PC-9 (cell line): ENCODE data around the gene SHKBP1. TPM values are rescaled to one million over a fixed set of nuclear protein-coding genes. Genes with fewer than 3 reads are reported as not detected.
A peak's percentile ranks its signal among the peaks of the same experiment; 100 is the strongest.

Experiments used
- BruUV-seq: library from RNA; stranded (reverse); fragments of 400-500 nt; replicated peaks from 2 replicates; lab custom pipeline; 2021; lab: Mats Ljungman, UMichigan
- CTCF ChIA-PET: fragments of 300-600 bp; sonication (Branson Sonifier 250); formaldehyde crosslinking; loops from one replicate; lab custom pipeline; 2022; ENCODE audit warnings: antibody characterized with exemption; lab: Charles Lee
- POLR2A ChIA-PET: fragments of 300-600 bp; sonication (Branson Sonifier 250); formaldehyde crosslinking; loops from one replicate; lab custom pipeline; 2022; ENCODE audit warnings: antibody characterized with exemption; ENCODE audit not compliant: unreplicated experiment; lab: Charles Lee
- DNase-seq, 2 experiments: peaks; one replicate each; pipeline versions ENCODE4 v3.0.0 to v3.0.0-alpha.2; 2015 to 2022; ENCODE audit warnings: mixed read lengths in 1 of 2
- H2AFZ ChIP-seq: fragments of 200-600 bp; sonication (generic); 2 replicates; pipeline ENCODE4 v1.8.1; 2017; ENCODE audit warnings: antibody characterized with exemption
- H3F3A ChIP-seq: fragments of 200-600 bp; sonication (generic); 2 replicates; pipeline ENCODE4 v1.8.1; 2017; ENCODE audit warnings: antibody characterized with exemption, mild to moderate bottlenecking, low read depth; ENCODE audit not compliant: insufficient read depth
- H3K27ac ChIP-seq: fragments of 200-600 bp; sonication (generic); 2 replicates; pipeline ENCODE4 v1.6.1; 2016; ENCODE audit warnings: mixed run types
- H3K27me3 ChIP-seq: fragments of 200-600 bp; sonication (generic); 2 replicates; pipeline ENCODE4 v1.6.1; 2016; ENCODE audit warnings: low read depth, mixed run types; ENCODE audit not compliant: insufficient read depth
- H3K36me3 ChIP-seq: fragments of 200-600 bp; sonication (generic); 2 replicates; pipeline ENCODE4 v1.6.1; 2016; ENCODE audit warnings: low read depth, mixed run types
- H3K4me1 ChIP-seq: fragments of 200-600 bp; sonication (generic); replicated peaks from 2 replicates; pipeline ENCODE4 v1.6.1; 2016; ENCODE audit warnings: mixed run types; ENCODE audit not compliant: insufficient read depth
- H3K4me2 ChIP-seq: fragments of 200-600 bp; sonication (generic); 2 replicates; pipeline ENCODE4 v1.6.1; 2017; ENCODE audit warnings: mixed run types
- H3K4me3 ChIP-seq: fragments of 200-600 bp; sonication (generic); 2 replicates; pipeline ENCODE4 v1.6.1; 2016; ENCODE audit warnings: mixed run types
- H3K79me2 ChIP-seq: fragments of 200-600 bp; sonication (generic); 2 replicates; pipeline ENCODE4 v1.6.1; 2017; ENCODE audit warnings: low read depth, mixed run types
- H3K9me2 ChIP-seq: fragments of 200-600 bp; sonication (generic); 2 replicates; pipeline ENCODE4 v1.8.1; 2017; ENCODE audit warnings: mild to moderate bottlenecking; ENCODE audit not compliant: insufficient read depth
- H3K9me3 ChIP-seq: fragments of 200-600 bp; sonication (generic); 2 replicates; pipeline ENCODE4 v1.8.1; 2016; ENCODE audit warnings: low read depth; ENCODE audit not compliant: insufficient read depth
- H4K20me1 ChIP-seq: fragments of 200-600 bp; sonication (generic); 2 replicates; pipeline ENCODE4 v1.8.1; 2017; ENCODE audit not compliant: insufficient read depth
- CTCF ChIP-seq: fragments of 200-600 bp; sonication (generic); conservative IDR thresholded peaks from 2 replicates; pipeline ENCODE4 v1.6.1; 2017; ENCODE audit warnings: mixed run types, antibody characterized with exemption, mild to moderate bottlenecking, moderate library complexity
- EZH2 ChIP-seq: fragments of 200-600 bp; sonication (generic); IDR thresholded peaks from 2 replicates; pipeline ENCODE4 v1.8.0; 2017; ENCODE audit warnings: antibody characterized with exemption, low read depth
- intact Hi-C: fragments of 100-400 bp; cut with micrococcal nuclease; formaldehyde crosslinking; loops from one replicate; pipeline ENCODE4 v1.10.0; 2022; ENCODE audit not compliant: unreplicated experiment
- total RNA-seq: library from RNA; stranded (reverse); gene quantifications from 2 replicates; pipeline ENCODE4 v1.2.3, GENCODE V29; 2021

Gene SHKBP1
- total RNA-seq, 1 experiment from 2014 or later = 90.1 TPM

DNA sequence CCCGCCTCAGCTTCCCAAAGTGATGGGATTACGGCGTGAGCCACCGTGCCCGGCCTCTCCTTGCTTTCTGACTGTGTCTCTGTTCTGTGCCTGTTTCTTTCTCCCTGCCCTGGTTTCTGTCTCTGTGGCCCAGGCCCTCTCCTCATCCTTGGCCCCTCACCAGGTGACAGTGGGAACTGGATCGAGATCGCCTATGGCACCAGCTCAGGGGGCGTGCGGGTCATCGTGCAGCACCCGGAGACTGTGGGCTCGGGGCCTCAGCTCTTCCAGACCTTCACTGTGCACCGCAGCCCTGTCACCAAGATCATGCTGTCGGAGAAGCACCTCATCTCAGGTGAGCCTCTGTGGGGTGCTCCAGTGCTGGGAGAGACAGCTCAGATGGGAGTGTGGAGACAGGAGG, 9.9 kb downstream of the SHKBP1 start:
- Histone ChIP-seq H3K4me2 (no peak overlapping the region), H3K79me2 (no peaks in the 10 kb centered on the region), H3K27ac (no peak overlapping the region), H3K4me1 (peaks cover 15% of the 10 kb centered on the region; the same call in 1 of the 2 replicates), H3F3A (peaks cover 18% of the 10 kb centered on the region), H3K27me3 (no peaks in the 10 kb centered on the region), H3K4me3 (no peak overlapping the region), H3K9me3 (no peaks in the 10 kb centered on the region), H4K20me1 (no peaks in the 10 kb centered on the region), H3K36me3 (no peaks in the 10 kb centered on the region), H3K9me2 (no peaks in the 10 kb centered on the region), H2AFZ (no peak overlapping the region)
- intact Hi-C loops = no loop called here
- DNase-seq = no peak
- TF ChIP-seq CTCF (no peak), EZH2 (no peak)
- ChIA-PET POLR2A (interaction anchor here (0.7 kb wide), 1 partner anchor 16 kb away, joined by 4 read pairs; no protein-coding TSS in a partner anchor), CTCF (no interaction called here)
- BruUV-seq = no TSS peak

- intact Hi-C loops = no loop called here
- Histone ChIP-seq H3K27me3 (no peaks in the 10 kb centered on the region), H3K4me2 (no peak overlapping the region), H3K4me3 (no peak overlapping the region), H4K20me1 (no peaks in the 10 kb centered on the region), H3K9me3 (no peaks in the 10 kb centered on the region), H3K79me2 (no peaks in the 10 kb centered on the region), H3K36me3 (no peaks in the 10 kb centered on the region), H2AFZ (no peak overlapping the region), H3K27ac (no peak overlapping the region), H3F3A (peaks cover 23% of the 10 kb centered on the region), H3K4me1 (peaks cover 15% of the 10 kb centered on the region; the same call in 1 of the 2 replicates), H3K9me2 (no peaks in the 10 kb centered on the region)
- ChIA-PET CTCF (no interaction called here), POLR2A (no interaction called here)
- DNase-seq = peak in 1 of 2 experiments; percentile 57
- TF ChIP-seq CTCF = no peak
- no peak for TF ChIP-seq EZH2
- no TSS peak for BruUV-seq
Measured at GRCh38 chr19:40588110-40588854, 11.6 kb downstream of the SHKBP1 start.

- POLR2A ChIA-PET = no interaction called here
- Histone ChIP-seq H3K79me2 (no peaks in the 10 kb centered on the region), H3K4me3 (no peak overlapping the region), H3K9me3 (no peaks in the 10 kb centered on the region), H2AFZ (no peak overlapping the region), H3K4me2 (no peak overlapping the region), H3K27me3 (no peaks in the 10 kb centered on the region), H3F3A (peaks cover 23% of the 10 kb centered on the region), H3K36me3 (no peaks in the 10 kb centered on the region), H3K4me1 (peaks cover 15% of the 10 kb centered on the region; the same call in 1 of the 2 replicates), H4K20me1 (no peaks in the 10 kb centered on the region), H3K9me2 (no peaks in the 10 kb centered on the region), H3K27ac (no peak overlapping the region)
- TF ChIP-seq CTCF (no peak), EZH2 (no peak)
- no TSS peak for BruUV-seq
- CTCF ChIA-PET = no interaction called here
- intact Hi-C loops = no loop called here
- DNase-seq = no peak
Measured at GRCh38 chr19:40588926-40589569, 12.4 kb downstream of the SHKBP1 start.
